Retinal pigment epithelial cell (primary cell): ENCODE measurements around the gene ACTG1.

Experiments used
- DNase-seq: peaks from one replicate; pipeline ENCODE4 v3.0.0-alpha.2; 2010; ENCODE audit warnings: low read depth
- H3K4me3 ChIP-seq: 2 replicates; pipeline ENCODE4 v1.5.1; 2011; ENCODE audit warnings: mild to moderate bottlenecking, low read length, control low read depth, moderate library complexity
- CTCF ChIP-seq: conservative IDR thresholded peaks from 2 replicates; pipeline ENCODE4 v1.5.1; 2011; ENCODE audit warnings: low read depth, low read length, control low read depth, inconsistent platforms

ACTG1 gene

GRCh38 chr17:81500047-81500446, 12.6 kb downstream of the ACTG1 start:
- no peak overlapping the region for H3K4me3 ChIP-seq
- TF ChIP-seq CTCF = no peak

GRCh38 chr17:81499601-81499970, 13.0 kb downstream of the ACTG1 start:
- no peak for TF ChIP-seq CTCF
- H3K4me3 ChIP-seq = no peak overlapping the region
- DNase-seq = no peak

More at GRCh38 chr17:81500047-81500446, 12.6 kb downstream of the ACTG1 start:
- DNase-seq = no peak

- TF ChIP-seq CTCF = no peak
- H3K4me3 ChIP-seq = no peak overlapping the region
- DNase-seq = no peak
Observed at GRCh38 chr17:81498953-81499600, 13.5 kb downstream of the ACTG1 start.

GRCh38 chr17:81494626-81495377, 17.8 kb downstream of the ACTG1 start:
- DNase-seq = no peak
- no peak overlapping the region for H3K4me3 ChIP-seq
- no peak for TF ChIP-seq CTCF

GRCh38 chr17:81493198-81494038, 19.2 kb downstream of the ACTG1 start:
- TF ChIP-seq CTCF = no peak
- no peak for DNase-seq
- no peak overlapping the region for H3K4me3 ChIP-seq

- no peak overlapping the region for H3K4me3 ChIP-seq
- DNase-seq = no peak
- TF ChIP-seq CTCF = no peak
Observed at GRCh38 chr17:81492706-81493105, 19.9 kb downstream of the ACTG1 start.
